HepG2 (cell line): Measurements from ENCODE around the gene ATG7. TPM values are rescaled to one million over a fixed set of nuclear protein-coding genes. Genes with fewer than 3 reads are reported as not detected.

ENCODE experiments used
- ATAC-seq: fragments of 200-7000 bp; cut with Tn5 transposase; 3 replicates; pipeline ENCODE4 v1.9.1; 2020; ENCODE audit warnings: mild to moderate bottlenecking, moderate library complexity
- BruUV-seq: library from RNA; stranded (reverse); fragments of 400-500 nt; replicated peaks from 2 replicates; lab custom pipeline; 2021; lab: Mats Ljungman, UMichigan
- CTCF ChIA-PET: fragments of 300-600 bp; formaldehyde crosslinking; extraction: SDS; loops from one replicate; lab custom pipeline; 2021; ENCODE audit warnings: low total read pairs, inconsistent platforms, low intra/inter-chr PET ratio; lab: Yijun Ruan, JAX
- POLR2A ChIA-PET: fragments of 350-600 bp; sonication (Branson Sonifier 250); formaldehyde crosslinking; loops from one replicate; lab custom pipeline; 2020; ENCODE audit warnings: antibody characterized with exemption, inconsistent platforms; lab: Yijun Ruan, JAX
- DNase-seq: peaks from one replicate; pipeline ENCODE4 v3.0.0-alpha.2; 2015; ENCODE audit warnings: low spot score
- FAIRE-seq: peaks from 3 replicates; lab custom pipeline; 2011; peaks lifted over from hg19 to GRCh38; lab: Jason Lieb, UNC
- H2AFZ ChIP-seq: one replicate; pipeline ENCODE4 v1.6.1; 2011; ENCODE audit warnings: low read length, inconsistent platforms
- H3K27ac ChIP-seq: fragments of 300-600 bp; 3 replicates; pipeline ENCODE4 v1.8.0; 2011; ENCODE audit warnings: mixed run types, mild to moderate bottlenecking, mixed read lengths, low read length, inconsistent platforms; ENCODE audit not compliant: insufficient read depth; ENCODE audit errors: extremely low read length
- H3K27me3 ChIP-seq, 2 experiments: fragments of 200-600 bp in 1 of 2; 2 replicates in 1 of 2; 3 replicates in 1 of 2; pipeline versions ENCODE4 v1.6.0 to v1.8.0; 2011; ENCODE audit warnings: low read length in 2 of 2, mild to moderate bottlenecking in 2 of 2, moderate library complexity in 2 of 2, inconsistent platforms in 1 of 2; ENCODE audit not compliant: insufficient read depth in 2 of 2, control insufficient read depth in 1 of 2
- H3K36me3 ChIP-seq, 2 experiments: fragments of 200-600 bp in 1 of 2; replicated peaks in 1 of 2; 2 replicates in 1 of 2; 3 replicates in 1 of 2; pipeline versions ENCODE4 v1.5.1 to v1.8.0; 2011; ENCODE audit warnings: low read length in 2 of 2, inconsistent platforms in 1 of 2; ENCODE audit not compliant: insufficient read depth in 2 of 2, control insufficient read depth in 1 of 2
- H3K4me1 ChIP-seq: 2 replicates; pipeline ENCODE4 v1.5.1; 2012; ENCODE audit warnings: low read length, inconsistent platforms; ENCODE audit not compliant: insufficient read depth
- H3K4me2 ChIP-seq: 2 replicates; pipeline ENCODE4 v1.6.0; 2011; ENCODE audit warnings: low read depth, low read length, inconsistent platforms
- H3K4me3 ChIP-seq, 3 experiments: fragments of 200-600 bp in 1 of 3; sonication (generic), shearing (Covaris generic) in 1 of 3; replicated peaks in 1 of 3; 2 replicates each; pipeline ENCODE4 v1.5.1; 2011 to 2016; ENCODE audit warnings: low read length in 3 of 3, inconsistent platforms in 2 of 3, low read depth in 2 of 3, mild to moderate bottlenecking in 2 of 3, control low read depth in 1 of 3, mixed read lengths in 1 of 3; ENCODE audit not compliant: insufficient read depth in 1 of 3
- H3K79me2 ChIP-seq: one replicate; pipeline ENCODE4 v1.6.1; 2011; ENCODE audit warnings: low read length, inconsistent platforms; ENCODE audit not compliant: insufficient read depth
- H3K9ac ChIP-seq: 2 replicates; pipeline ENCODE4 v1.6.0; 2011; ENCODE audit warnings: mild to moderate bottlenecking, low read depth, low read length, inconsistent platforms; ENCODE audit not compliant: insufficient read depth
- H3K9me3 ChIP-seq: 2 replicates; pipeline ENCODE4 v1.5.1; 2012; ENCODE audit warnings: mild to moderate bottlenecking, low read length
- H4K20me1 ChIP-seq: 2 replicates; pipeline ENCODE4 v1.6.0; 2011; ENCODE audit warnings: inconsistent platforms, mild to moderate bottlenecking, low read length, moderate library complexity; ENCODE audit not compliant: insufficient read depth
- AHR ChIP-seq: IDR thresholded peaks from 2 replicates; pipeline ENCODE4 v1.6.1; 2018; ENCODE audit warnings: missing genetic modification reagents, missing compliant biosample characterization
- ATM ChIP-seq: fragments of 450-650 bp; IDR thresholded peaks from 2 replicates; pipeline ENCODE4 v1.7.1; 2017; ENCODE audit warnings: mild to moderate bottlenecking, borderline replicate concordance
- CENPT ChIP-seq: sonication (generic); formaldehyde crosslinking; IDR thresholded peaks from 2 replicates; pipeline ENCODE4 v1.8.0; 2022; ENCODE audit warnings: low read depth, mild to moderate bottlenecking, moderate library complexity, missing genetic modification reagents
- EZH2 ChIP-seq: conservative IDR thresholded peaks from 2 replicates; pipeline ENCODE4 v1.6.1; 2012; ENCODE audit warnings: mild to moderate bottlenecking, low read depth, low read length, moderate library complexity
- HOXA5 ChIP-seq: sonication (generic); formaldehyde crosslinking; IDR thresholded peaks from 2 replicates; pipeline ENCODE4 v1.4.0; 2020; ENCODE audit warnings: missing genetic modification reagents
- KLF16 ChIP-seq, 2 experiments: sonication (generic) in 1 of 2; formaldehyde crosslinking in 1 of 2; IDR thresholded peaks; 2 replicates each; pipeline versions ENCODE4 v1.6.1 to v1.8.0; 2016 to 2023; ENCODE audit warnings: missing genetic modification reagents in 2 of 2, missing compliant biosample characterization in 1 of 2
- LCORL ChIP-seq, 2 experiments: fragments of 450-650 bp in 1 of 2; sonication (generic) in 1 of 2; formaldehyde crosslinking in 1 of 2; IDR thresholded peaks; 2 replicates each; pipeline versions ENCODE4 v1.5.0 to v1.6.1; 2017 to 2020; ENCODE audit warnings: antibody characterized with exemption in 1 of 2, missing genetic modification reagents in 1 of 2
- MXD4 ChIP-seq: IDR thresholded peaks from 2 replicates; pipeline ENCODE4 v1.6.1; 2016; ENCODE audit warnings: mild to moderate bottlenecking, missing biosample characterization, missing genetic modification reagents
- NKX3-1 ChIP-seq: sonication (generic); formaldehyde crosslinking; IDR thresholded peaks from 2 replicates; pipeline ENCODE4 v1.5.0; 2020; ENCODE audit warnings: missing genetic modification reagents
- RFXAP ChIP-seq: sonication (generic); formaldehyde crosslinking; IDR thresholded peaks from 2 replicates; pipeline ENCODE4 v1.4.0; 2020; ENCODE audit warnings: missing genetic modification reagents, borderline replicate concordance
- XRCC5 ChIP-seq: fragments of 200-400 bp; formaldehyde crosslinking; optimal IDR thresholded peaks from 2 replicates; pipeline ENCODE3; 2017; ENCODE audit warnings: mild to moderate bottlenecking, low read length
- ZIK1 ChIP-seq: sonication (generic); formaldehyde crosslinking; IDR thresholded peaks from 2 replicates; pipeline ENCODE4 v1.5.0; 2020; ENCODE audit warnings: mild to moderate bottlenecking, low read depth, missing genetic modification reagents, borderline replicate concordance
- ZMYM2 ChIP-seq: sonication (generic); formaldehyde crosslinking; IDR thresholded peaks from 2 replicates; pipeline ENCODE4 v1.8.0; 2022; ENCODE audit warnings: mild to moderate bottlenecking, missing genetic modification reagents
- ZNF138 ChIP-seq: sonication (generic); formaldehyde crosslinking; IDR thresholded peaks from 2 replicates; pipeline ENCODE4 v1.5.0; 2020; ENCODE audit warnings: mild to moderate bottlenecking, low read depth, missing genetic modification reagents
- ZNF205 ChIP-seq: IDR thresholded peaks from 2 replicates; pipeline ENCODE4 v1.6.1; 2018; ENCODE audit warnings: missing biosample characterization, missing genetic modification reagents
- ZNF224 ChIP-seq: sonication (generic); formaldehyde crosslinking; IDR thresholded peaks from 2 replicates; pipeline ENCODE4 v1.5.0; 2020; ENCODE audit warnings: mild to moderate bottlenecking, missing genetic modification reagents
- ZNF768 ChIP-seq: sonication (generic); formaldehyde crosslinking; IDR thresholded peaks from 2 replicates; pipeline ENCODE4 v1.4.0; 2020; ENCODE audit warnings: missing genetic modification reagents
- ZSCAN22 ChIP-seq: sonication (generic); formaldehyde crosslinking; IDR thresholded peaks from 2 replicates; pipeline ENCODE4 v1.4.0; 2020; ENCODE audit warnings: mild to moderate bottlenecking, missing genetic modification reagents
- WGBS: methylation state at CpG from one replicate; pipeline ENCODE4 v1.1.6; 2017; ENCODE audit warnings: low lambda C conversion rate; 5-methylcytosine and 5-hydroxymethylcytosine counted together
- in situ Hi-C: cut with HindIII; loops from 2 replicates; pipeline ENCODE4 v1.10.0; 2017; ENCODE audit warnings: low pct_unique_long_range_greater_than_20kb; ENCODE audit not compliant: extremely low pct_ligation_motif_present
- intact Hi-C: fragments of 100-400 bp; cut with micrococcal nuclease; formaldehyde crosslinking; loops from one replicate; pipeline ENCODE4 v1.10.0; 2022; ENCODE audit not compliant: unreplicated experiment
- polyA plus RNA-seq, 8 experiments: library from polyadenylated mRNA; depleted of rRNA in 3 of 8; stranded (reverse) in 7 of 8; unstranded in 1 of 8; fragments of >200 nt; fragmentation: Illumina TruSeq in 4 of 8; extraction: Trizol in 4 of 8; gene quantifications; 2 replicates each; pipeline versions ENCODE4 v1.2.1 to v1.2.3, GENCODE V29; 2011 to 2016; ENCODE audit warnings: low read depth in 4 of 8, missing spikeins in 1 of 8, mixed read lengths in 1 of 8; ENCODE audit not compliant: insufficient read depth in 1 of 8
- total RNA-seq, 5 experiments: library from RNA; depleted of rRNA; stranded (reverse); fragments of >200 nt; fragmentation: Illumina TruSeq; extraction: Trizol; gene quantifications; 2 replicates each; pipeline ENCODE4 v1.2.3, GENCODE V29; 2016; ENCODE audit warnings: low read depth in 1 of 5
- TF ChIP-seq, protein P1 (sequence below): sonication (generic); formaldehyde crosslinking; IDR thresholded peaks from 2 replicates; pipeline ENCODE4 v1.4.0; 2020; ENCODE audit warnings: missing genetic modification reagents

ATG7 gene
- total and polyA plus RNA-seq, 2 of the 13 experiments (the other 11 are each of a cell fraction or from before 2014, with no cell fraction given) = 7.8 to 22.1 TPM

DNA sequence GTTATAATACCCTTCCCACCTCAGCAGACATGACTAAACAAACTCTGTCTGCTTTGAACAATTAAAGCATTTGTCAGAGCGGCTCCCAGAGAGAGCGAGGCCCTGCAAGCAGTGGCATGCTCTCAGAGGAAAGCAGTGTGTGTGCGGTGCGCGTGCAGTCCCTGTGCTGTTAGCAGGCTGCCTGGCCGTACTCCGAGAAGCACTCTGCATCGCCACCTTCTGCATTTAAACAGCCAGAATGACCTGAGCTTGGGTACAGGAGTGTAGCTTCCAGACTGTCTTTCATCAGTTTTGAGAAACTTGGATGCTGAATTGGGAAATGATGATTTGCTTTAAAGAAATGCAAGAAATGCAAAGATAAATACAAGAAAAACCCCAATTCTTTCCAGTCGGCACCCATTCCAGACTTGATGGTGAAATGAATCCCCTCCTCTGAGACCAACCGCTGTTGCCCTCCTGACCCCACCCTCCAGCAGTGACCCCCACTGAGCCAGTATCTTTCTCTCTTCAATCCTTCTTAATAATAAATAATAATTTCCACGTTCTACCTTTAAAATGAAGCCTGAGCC is 258.0 kb downstream of the ATG7 start (continued):
- TF ChIP-seq EZH2 = no peak
- TF ChIP-seq, all 625 proteins: peak for 4

DNA sequence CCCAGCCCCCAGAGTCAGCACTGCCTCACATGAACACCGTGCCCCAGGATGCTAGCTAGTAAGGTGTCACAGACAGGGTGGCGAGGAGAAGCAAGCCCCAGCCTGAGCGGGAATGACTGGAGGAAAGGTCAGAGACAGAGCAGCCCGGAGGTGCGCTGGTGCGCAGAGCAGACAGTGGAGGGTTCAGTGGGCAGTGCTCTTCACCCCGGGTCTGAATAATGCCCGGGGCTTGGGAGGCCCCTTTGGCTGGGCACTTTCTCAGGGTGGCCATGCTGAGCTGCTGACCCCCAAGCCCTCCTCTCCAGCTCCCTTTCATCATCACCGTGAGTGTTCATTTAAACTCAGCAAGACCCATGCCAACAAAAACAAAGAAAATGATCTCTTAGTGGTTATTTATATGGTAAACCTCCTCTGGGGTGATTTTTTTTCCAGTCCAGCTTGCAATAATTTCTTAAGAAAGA is 260.8 kb downstream of the ATG7 start:
- no peak for ATAC-seq
- no peak overlapping the region for H3K27ac ChIP-seq
- H3K4me3 ChIP-seq = no peak overlapping the region
- intact Hi-C loops (no loop called here), in situ Hi-C loops (no loop called here)
- no peaks in the 10 kb centered on the region for H4K20me1 ChIP-seq
- H3K4me2 ChIP-seq = no peak overlapping the region
- H3K36me3 ChIP-seq = no peaks in the 10 kb centered on the region
- H3K9ac ChIP-seq = no peak overlapping the region
- H2AFZ ChIP-seq = no peak overlapping the region
- BruUV-seq = no TSS peak
- CTCF ChIA-PET = no interaction called here
- no peaks in the 10 kb centered on the region for H3K9me3 ChIP-seq
- POLR2A ChIA-PET = no interaction called here
- WGBS = 89% methylated on average over 9 of the region's 9 CpGs
- FAIRE-seq = no peak
- H3K27me3 ChIP-seq = no peaks in the 10 kb centered on the region
- no peaks in the 10 kb centered on the region for H3K79me2 ChIP-seq
- peaks cover 16% of the 10 kb centered on the region for H3K4me1 ChIP-seq
- no peak for DNase-seq
- TF ChIP-seq XRCC5 = no peak
- TF ChIP-seq ZMYM2 = no peak
- TF ChIP-seq ATM = no peak
- TF ChIP-seq CENPT (CRISPR knock-in tag) = no peak
- no peak for TF ChIP-seq ZSCAN22 (CRISPR knock-in tag)
- no peak for TF ChIP-seq MXD4 (CRISPR knock-in tag)
- no peak for TF ChIP-seq ZNF224 (CRISPR knock-in tag)
- no peak for TF ChIP-seq ZNF768 (CRISPR knock-in tag)
- no peak for TF ChIP-seq ZNF138
- no peak for TF ChIP-seq ZIK1
- TF ChIP-seq NKX3-1 = no peak
- TF ChIP-seq, protein P1, sequence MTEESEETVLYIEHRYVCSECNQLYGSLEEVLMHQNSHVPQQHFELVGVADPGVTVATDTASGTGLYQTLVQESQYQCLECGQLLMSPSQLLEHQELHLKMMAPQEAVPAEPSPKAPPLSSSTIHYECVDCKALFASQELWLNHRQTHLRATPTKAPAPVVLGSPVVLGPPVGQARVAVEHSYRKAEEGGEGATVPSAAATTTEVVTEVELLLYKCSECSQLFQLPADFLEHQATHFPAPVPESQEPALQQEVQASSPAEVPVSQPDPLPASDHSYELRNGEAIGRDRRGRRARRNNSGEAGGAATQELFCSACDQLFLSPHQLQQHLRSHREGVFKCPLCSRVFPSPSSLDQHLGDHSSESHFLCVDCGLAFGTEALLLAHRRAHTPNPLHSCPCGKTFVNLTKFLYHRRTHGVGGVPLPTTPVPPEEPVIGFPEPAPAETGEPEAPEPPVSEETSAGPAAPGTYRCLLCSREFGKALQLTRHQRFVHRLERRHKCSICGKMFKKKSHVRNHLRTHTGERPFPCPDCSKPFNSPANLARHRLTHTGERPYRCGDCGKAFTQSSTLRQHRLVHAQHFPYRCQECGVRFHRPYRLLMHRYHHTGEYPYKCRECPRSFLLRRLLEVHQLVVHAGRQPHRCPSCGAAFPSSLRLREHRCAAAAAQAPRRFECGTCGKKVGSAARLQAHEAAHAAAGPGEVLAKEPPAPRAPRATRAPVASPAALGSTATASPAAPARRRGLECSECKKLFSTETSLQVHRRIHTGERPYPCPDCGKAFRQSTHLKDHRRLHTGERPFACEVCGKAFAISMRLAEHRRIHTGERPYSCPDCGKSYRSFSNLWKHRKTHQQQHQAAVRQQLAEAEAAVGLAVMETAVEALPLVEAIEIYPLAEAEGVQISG (CRISPR knock-in tag) = no peak
- TF ChIP-seq HOXA5 = no peak
- no peak for TF ChIP-seq ZNF205 (CRISPR knock-in tag)
- no peak for TF ChIP-seq LCORL (IDR thresholded peaks at IDR 0.05)
- no peak for TF ChIP-seq LCORL (CRISPR knock-in tag; IDR thresholded peaks at IDR 0.05)
- TF ChIP-seq AHR = no peak
- TF ChIP-seq KLF16 (CRISPR knock-in tag; IDR thresholded peaks at IDR 0.05) = no peak
- no peak for TF ChIP-seq RFXAP (CRISPR knock-in tag)
